HG02884 (cell line): ENCODE results near the gene GOLGA6L7.
"Not testable (repeated sequence)": the region's sequence is repeated elsewhere in the genome, so short reads cannot be mapped to it uniquely, and the experiment has no call there.

Experiments used
- ATAC-seq: cut with Tn5 transposase; IDR thresholded peaks from one replicate; pipeline ENCODE4 v1.9.1; 2021; ENCODE audit warnings: mild to moderate bottlenecking, moderate library complexity; ENCODE audit not compliant: unreplicated experiment

The GOLGA6L7 gene

DNA sequence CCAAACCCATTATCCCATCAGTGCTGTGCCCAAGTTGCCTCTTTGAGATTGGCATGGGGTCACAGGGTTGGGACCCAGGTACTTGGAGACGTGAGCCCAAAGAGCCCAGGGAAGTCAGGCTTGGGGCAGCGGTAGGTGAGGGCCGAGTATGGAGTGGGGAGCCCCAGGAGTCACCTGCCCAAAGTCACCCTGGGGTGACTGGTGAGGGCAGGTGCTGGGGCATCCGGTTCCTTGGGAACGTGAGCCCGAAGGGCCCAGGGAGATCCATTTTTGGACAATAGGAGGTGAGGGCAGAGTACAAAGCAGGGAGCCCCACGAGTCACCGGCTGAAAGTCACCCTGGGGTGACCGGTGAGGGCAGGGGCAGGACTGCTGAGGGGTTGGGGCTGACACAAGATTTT lies 485 bp downstream of the GOLGA6L7 start:
- ATAC-seq, result not testable (repeated sequence)

DNA sequence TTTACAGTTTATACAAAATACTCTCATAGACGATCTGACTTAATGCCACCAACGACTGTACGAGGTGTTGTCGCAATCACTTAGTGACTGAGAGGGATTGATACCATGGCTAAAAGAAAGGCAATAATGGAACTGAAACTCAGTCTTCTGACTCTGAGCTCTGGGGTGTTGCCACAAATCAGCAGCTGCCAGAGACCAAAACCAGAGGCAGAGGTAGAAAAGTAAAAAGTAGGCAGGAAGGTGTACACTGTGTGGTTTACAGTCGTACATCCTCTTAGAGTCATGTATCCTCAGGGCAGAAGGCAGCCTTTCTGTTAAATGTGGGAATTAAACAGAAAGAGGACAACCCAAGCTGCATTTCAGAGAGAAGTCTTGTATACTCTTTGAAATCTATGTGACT lies 1.2 kb downstream of the GOLGA6L7 start:
- ATAC-seq, result peak; percentile 100

- ATAC-seq, result not testable (repeated sequence)
Observed at GRCh38 chr15:28844147-28844546, 4.3 kb downstream of the GOLGA6L7 start.

DNA sequence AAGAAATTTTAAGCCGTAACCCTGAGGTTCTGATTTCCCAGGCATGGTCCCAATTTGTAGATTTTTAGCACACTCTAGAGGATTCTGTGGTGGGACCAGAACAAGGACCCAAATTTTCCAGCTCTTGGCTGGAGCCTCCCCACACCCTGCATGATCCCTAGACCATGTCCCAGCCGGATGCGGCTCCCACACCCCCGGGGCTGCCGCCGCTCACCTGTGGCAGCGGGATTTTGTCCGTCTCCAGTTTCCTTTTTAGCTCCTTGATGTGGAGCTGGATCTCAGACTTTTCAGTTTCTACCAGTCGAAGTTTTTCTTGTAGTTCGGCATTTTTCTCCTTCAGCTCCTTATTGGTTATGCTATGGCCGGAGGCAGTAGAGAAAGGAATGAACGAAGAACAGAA lies 4.9 kb downstream of the GOLGA6L7 start:
- not testable (repeated sequence) for ATAC-seq

- ATAC-seq, result not testable (repeated sequence)
Observed at GRCh38 chr15:28842210-28842609, 6.2 kb downstream of the GOLGA6L7 start.

- ATAC-seq, result not testable (repeated sequence)
Observed at GRCh38 chr15:28840285-28840684, 8.2 kb downstream of the GOLGA6L7 start.

DNA sequence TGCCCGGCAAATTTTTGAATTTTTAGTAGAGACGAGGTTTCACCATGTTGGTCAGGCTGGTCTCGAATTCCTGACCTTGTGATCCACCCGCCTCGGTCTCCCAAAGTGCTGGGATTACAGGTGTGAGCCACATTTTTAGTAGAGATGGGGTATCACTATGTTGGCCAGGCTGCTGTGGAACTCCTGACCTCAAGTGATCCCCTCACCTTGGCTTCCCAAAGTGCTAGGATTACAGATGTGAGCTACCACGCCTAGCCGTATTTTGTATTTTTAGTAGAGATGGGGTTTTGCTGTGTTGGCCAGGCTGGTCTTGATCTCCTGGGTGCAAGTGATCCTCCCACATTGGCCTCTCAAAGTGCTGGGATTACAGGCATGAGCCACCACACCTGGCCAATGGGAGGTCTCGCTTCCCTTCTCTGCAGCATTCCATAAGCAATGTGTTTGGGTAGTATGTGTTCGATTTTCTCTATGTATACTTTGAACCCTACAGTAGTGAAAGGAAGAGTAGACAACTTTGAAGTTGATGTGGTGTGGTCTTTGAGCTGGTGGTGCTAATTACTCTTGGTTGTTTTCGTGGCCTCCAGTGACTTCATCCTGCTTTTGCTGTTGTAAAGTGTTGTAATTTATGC lies 13.4 kb downstream of the GOLGA6L7 start:
- ATAC-seq, result not testable (repeated sequence)

DNA sequence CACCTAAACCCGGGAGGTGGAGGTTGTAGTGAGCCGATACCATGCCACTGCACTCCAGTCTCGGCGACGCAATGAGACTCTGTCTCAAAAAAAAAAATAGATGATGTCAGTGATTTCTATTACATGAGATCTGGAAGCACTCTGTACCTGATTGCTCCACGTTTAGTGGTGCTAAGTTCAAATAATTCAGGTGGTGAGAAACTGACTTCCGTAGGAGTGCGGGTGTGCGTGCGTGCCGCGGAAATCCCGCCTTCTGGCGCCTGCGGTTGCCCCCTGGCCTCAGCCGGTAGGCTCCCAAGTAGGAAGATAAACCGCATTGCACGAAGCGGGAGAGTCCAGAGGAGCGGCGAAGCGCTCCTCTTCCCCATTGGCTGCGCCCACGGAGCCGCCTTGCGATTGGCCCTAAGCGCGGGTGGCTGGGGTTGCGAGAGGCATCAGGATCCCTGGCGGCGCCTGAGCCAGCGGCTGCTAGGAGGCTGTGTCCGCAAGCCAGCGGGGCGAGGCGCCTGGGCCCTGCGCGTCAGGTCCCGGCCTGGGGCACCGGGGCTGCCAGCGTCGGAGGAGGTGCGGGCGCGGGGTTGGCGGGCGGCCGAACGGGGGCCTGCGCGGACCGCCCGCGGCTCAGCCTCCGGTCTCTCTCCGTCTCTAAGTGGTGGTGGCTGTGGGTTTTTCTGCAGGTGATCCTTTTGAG lies 16.4 kb downstream of the GOLGA6L7 start:
- not testable (repeated sequence) for ATAC-seq

GRCh38 chr15:28821420-28821819 lies 27.0 kb downstream of the GOLGA6L7 start:
- ATAC-seq, result not testable (repeated sequence)

DNA sequence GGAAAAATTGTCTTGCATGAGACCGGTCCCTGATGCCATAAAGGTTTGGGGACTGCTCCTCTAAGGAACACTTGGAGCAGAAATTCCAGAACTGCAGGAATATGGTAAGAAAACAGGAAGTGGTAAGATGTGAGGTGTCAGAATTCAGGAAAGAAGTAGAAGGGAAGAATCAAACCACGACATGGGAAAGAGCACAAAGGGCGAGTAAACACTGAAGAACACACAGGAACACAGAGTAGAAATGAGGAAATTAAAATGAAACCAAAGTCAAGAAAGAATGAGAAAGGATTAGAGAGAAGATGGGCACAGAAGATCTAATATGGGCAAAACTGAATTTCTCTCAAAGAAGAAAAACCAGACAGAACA lies 28.5 kb downstream of the GOLGA6L7 start:
- not testable (repeated sequence) for ATAC-seq

- ATAC-seq, result not testable (repeated sequence)
Observed at GRCh38 chr15:28819019-28819929, 29.2 kb downstream of the GOLGA6L7 start.

DNA sequence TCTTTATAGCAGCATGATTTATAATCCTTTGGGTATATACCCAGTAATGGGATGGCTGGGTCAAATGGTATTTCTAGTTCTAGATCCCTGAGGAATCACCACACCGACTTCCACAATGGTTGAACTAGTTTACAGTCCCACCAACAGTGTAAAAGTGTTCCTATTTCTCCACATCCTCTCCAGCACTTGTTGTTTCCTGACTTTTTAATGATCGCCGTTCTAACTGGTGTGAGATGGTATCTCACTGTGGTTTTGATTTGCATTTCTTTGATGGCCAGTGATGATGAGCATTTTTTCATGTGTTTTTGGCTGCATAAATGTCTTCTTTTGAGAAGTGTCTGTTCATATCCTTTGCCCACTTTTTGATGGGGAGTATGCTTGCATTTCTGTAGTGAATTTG lies 30.3 kb downstream of the GOLGA6L7 start:
- ATAC-seq, result not testable (repeated sequence)

GRCh38 chr15:28814059-28814458 lies 34.4 kb downstream of the GOLGA6L7 start:
- ATAC-seq, result not testable (repeated sequence)

DNA sequence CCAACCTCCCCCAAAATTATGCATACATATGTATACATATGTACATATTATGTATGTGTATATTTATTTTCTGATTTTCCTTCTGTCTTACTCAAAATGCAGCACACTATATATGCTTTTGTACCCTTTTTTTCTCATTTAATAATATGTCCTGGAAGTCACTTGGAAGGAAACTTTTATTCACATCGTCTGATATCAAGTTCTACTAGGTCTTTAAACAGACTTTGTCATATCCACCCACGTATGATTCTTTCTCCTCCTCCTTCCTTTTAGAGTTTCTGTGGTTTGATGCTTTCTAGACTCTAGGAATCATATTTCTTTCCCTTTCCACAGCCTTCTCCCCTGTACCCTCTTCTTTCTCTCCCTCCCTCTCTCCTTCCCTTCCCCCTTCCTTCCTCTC lies 35.1 kb downstream of the GOLGA6L7 start:
- ATAC-seq, result not testable (repeated sequence)

DNA sequence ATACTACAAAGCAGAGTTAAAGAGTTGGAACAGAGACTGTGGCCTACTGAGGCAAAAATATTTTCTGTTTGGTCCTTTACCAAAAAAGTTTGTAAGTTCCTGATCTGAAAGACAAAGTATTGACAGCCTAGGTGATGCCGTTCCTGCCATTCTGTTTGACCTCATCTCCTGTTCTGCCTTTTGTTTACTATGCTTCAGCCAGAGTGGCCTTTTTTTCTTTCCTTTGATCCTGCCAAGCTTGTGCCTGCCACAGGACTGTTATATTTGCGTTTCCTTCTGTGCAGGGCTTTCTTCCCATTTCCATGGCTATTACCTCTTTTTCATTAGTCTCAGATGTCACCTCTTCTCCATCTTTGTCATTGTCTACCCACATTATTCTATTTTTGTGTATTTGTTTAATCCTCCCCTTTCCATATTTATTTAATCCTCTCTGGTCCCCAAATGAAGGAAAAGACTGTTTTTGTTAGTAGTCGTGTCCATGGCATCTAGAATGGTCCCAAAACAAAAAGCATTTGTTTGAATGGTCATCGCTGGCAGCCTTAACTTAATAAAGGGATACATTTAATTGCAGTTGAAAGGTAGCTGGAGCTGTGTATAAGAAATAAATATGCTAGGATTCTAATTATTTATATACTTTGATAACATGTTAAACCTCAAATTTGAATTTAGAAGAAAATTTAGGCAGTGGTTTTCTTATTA lies 36.4 kb downstream of the GOLGA6L7 start:
- ATAC-seq, result not testable (repeated sequence)

DNA sequence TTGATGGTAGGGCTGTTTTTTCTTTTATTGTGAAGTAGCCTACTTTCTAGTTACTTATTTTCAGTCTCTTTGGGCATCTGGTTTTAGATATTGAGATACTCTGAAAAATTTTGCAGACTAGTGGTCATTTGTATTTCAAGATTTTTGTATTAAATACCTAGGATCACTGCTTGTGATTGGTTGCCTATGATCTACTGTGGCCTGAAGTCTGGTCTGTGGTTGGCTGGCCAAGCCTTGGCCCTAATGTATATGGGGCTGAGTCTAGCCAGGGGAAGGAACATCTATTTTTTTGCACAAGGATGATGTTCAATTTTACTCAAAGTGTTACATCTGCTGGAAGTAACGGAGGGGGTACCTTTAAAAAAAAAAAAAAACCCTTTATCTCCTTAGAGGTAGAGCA lies 38.0 kb downstream of the GOLGA6L7 start:
- not testable (repeated sequence) for ATAC-seq

- ATAC-seq, result not testable (repeated sequence)
Observed at GRCh38 chr15:28808136-28808535, 40.3 kb downstream of the GOLGA6L7 start.

GRCh38 chr15:28800366-28800765 lies 48.1 kb downstream of the GOLGA6L7 start:
- ATAC-seq, result not testable (repeated sequence)

GRCh38 chr15:28798234-28798633 lies 50.2 kb downstream of the GOLGA6L7 start:
- not testable (repeated sequence) for ATAC-seq

GRCh38 chr15:28794231-28794630 lies 54.2 kb downstream of the GOLGA6L7 start:
- ATAC-seq, result not testable (repeated sequence)
